ENCODE data around the gene PPIA. TPM values are rescaled to one million over a fixed set of nuclear protein-coding genes. Genes with fewer than 3 reads are reported as not detected.
"Not testable (repeated sequence)": the region's sequence is repeated elsewhere in the genome, so short reads cannot be mapped to it uniquely, and the experiment has no call there.

Gene PPIA
- total and polyA plus RNA-seq, 8 donors: 218 to 3,648 (median 1,077) TPM

DNA sequence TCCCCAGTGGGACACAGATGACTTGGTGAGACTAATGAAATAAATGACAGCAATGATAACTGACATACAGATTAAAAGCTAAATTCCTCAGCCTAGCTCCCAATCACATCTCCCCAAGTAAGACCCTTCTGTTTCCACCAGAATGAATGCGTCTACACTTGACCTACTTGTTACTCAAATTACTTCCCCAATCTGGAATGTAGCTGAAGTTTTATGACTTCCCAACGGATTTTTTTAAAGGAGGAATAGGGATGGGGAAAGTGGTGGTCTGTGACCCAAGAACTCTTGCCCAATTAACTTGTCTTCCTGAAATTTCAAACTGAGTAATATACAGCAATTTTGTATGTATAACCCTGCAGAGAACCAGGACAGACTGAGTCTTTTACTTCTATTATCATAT, 42.3 kb downstream of the PPIA start:
- WGBS, 5 donors: 69 to 83% (median 77%) methylated on average over 2 of the region's 2 CpGs
- no peaks in the 10 kb centered on the region for H3K9me3 ChIP-seq
- intact Hi-C loops (cut with DNase I; ENCODE audit: low total_unique reads): no loop called here
- peaks cover 0 to 24% (median 14%) of the 10 kb centered on the region in 4 donors for H3K4me1 ChIP-seq
- TF ChIP-seq POLR2AphosphoS5 (IDR thresholded peaks at IDR 0.05) (no peak), EP300 (IDR thresholded peaks at IDR 0.05) (no peak), POLR2A (IDR thresholded peaks at IDR 0.05) (no peak), CTCF (IDR thresholded peaks at IDR 0.05) (no peak)
- no peak overlapping the region for H3K27ac ChIP-seq
- peaks cover 33 to 89% (median 77%) of the 10 kb centered on the region in 4 donors for H3K36me3 ChIP-seq
- DNase-seq: no peak
- H3K4me3 ChIP-seq: no peak overlapping the region
- H3K27me3 ChIP-seq: no peaks in the 10 kb centered on the region

DNA sequence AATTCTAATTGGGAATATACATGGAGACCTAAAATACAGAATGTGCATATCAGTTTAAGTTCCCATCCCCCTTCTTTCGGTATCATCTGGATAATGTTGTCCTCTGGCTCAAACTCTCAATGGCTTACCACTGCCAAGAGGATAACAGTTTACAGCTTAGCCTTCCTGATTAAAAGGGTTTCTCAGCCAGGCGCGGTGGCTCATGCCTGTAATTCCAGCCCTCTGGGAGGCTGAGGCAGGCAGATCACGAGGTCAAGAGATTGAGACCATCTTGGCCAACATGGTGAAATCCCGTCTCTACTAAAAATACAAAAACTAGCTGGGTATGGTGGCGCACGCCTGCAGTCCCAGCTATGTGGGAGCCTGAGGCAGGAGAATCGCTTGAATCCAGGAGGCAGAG, 46.2 kb downstream of the PPIA start:
- H3K27ac ChIP-seq; intact Hi-C loops (cut with DNase I; ENCODE audit: low total_unique reads); DNase-seq: not testable (repeated sequence)

GRCh38 chr7:44843440-44843839, 47.0 kb downstream of the PPIA start:
- H3K9me3 ChIP-seq; H3K27me3 ChIP-seq; H3K4me3 ChIP-seq; intact Hi-C loops (cut with DNase I; ENCODE audit: low total_unique reads); H3K27ac ChIP-seq; DNase-seq: not testable (repeated sequence)
- 93 to 97% (median 96%) methylated on average over 5 of the region's 5 CpGs for WGBS, 5 donors
- peaks cover 4 to 57% (median 34%) of the 10 kb centered on the region in 4 donors for H3K4me1 ChIP-seq
- peaks cover 22 to 43% (median 34%) of the 10 kb centered on the region in 4 donors for H3K36me3 ChIP-seq

More for the DNA sequence above, 46.2 kb downstream of the PPIA start:
- peaks cover 4 to 57% (median 34%) of the 10 kb centered on the region in 4 donors for H3K4me1 ChIP-seq
- not testable (repeated sequence) for H3K27me3 ChIP-seq, H3K4me3 ChIP-seq, H3K9me3 ChIP-seq
- 85 to 92% (median 89%) methylated on average over 8 of the region's 8 CpGs for WGBS, 5 donors
- H3K36me3 ChIP-seq: peaks cover 22 to 51% (median 42%) of the 10 kb centered on the region in 4 donors

DNA sequence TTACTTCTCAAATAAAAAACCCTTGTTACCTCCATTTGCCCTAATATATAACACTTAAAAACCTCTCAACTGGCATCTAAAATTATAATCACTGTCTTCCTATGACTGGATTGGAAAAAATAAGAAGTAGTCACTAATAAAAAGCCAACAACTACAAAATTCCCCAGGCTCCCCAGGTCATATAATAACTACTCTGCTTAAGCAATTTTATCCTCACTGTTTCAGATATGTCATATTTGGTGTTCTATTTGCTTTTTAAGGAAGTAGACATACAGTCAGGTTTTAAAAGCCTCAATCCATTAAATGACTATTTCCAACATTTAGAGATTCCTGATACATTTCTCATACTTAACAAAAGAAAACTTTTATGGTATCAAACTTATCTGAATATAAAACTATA, 49.0 kb downstream of the PPIA start:
- TF ChIP-seq EP300 (IDR thresholded peaks at IDR 0.05) (no peak), POLR2AphosphoS5 (IDR thresholded peaks at IDR 0.05) (no peak)
- intact Hi-C loops (cut with DNase I; ENCODE audit: low total_unique reads): no loop called here
- Histone ChIP-seq H3K27me3 (no peaks in the 10 kb centered on the region), H3K9me3 (no peaks in the 10 kb centered on the region), H3K36me3 (peaks cover 5 to 23% (median 14%) of the 10 kb centered on the region in 4 donors), H3K4me1 (peaks cover 13 to 65% (median 39%) of the 10 kb centered on the region in 4 donors), H3K4me3 (peak overlapping the region in 1 of 4 donors; percentile 60), H3K27ac (no peak overlapping the region)
- no peak for DNase-seq

- 21 to 45% (median 34%) methylated on average over 11 of the region's 11 CpGs for WGBS, 5 donors
- peaks cover 13 to 64% (median 39%) of the 10 kb centered on the region in 4 donors for H3K4me1 ChIP-seq
- intact Hi-C loops (cut with DNase I; ENCODE audit: low total_unique reads): not testable (repeated sequence)
Measured at GRCh38 chr7:44846390-44846789, 49.9 kb downstream of the PPIA start.

GRCh38 chr7:44846816-44847508, 50.5 kb downstream of the PPIA start:
- H3K4me1 ChIP-seq: peaks cover 13 to 58% (median 36%) of the 10 kb centered on the region in 4 donors
- no peaks in the 10 kb centered on the region for H3K27me3 ChIP-seq
- H3K36me3 ChIP-seq: peaks cover 0 to 8% (median 4%) of the 10 kb centered on the region in 4 donors
- intact Hi-C loops (cut with DNase I; ENCODE audit: low total_unique reads): no loop called here
- H3K27ac ChIP-seq: peak overlapping the region; percentile 93 to 99 (median 95)
- peak overlapping the region; percentile 54 to 84 (median 67) for H3K4me3 ChIP-seq
- TF ChIP-seq POLR2A (IDR thresholded peaks at IDR 0.05): no peak
- H3K9me3 ChIP-seq: no peaks in the 10 kb centered on the region
- WGBS, 5 donors: 0 to 1% (median 0%) methylated on average over 12 of the region's 12 CpGs
- peak in 1 of 2 donors; percentile 14 for DNase-seq

More at GRCh38 chr7:44846390-44846789, 49.9 kb downstream of the PPIA start:
- not testable (repeated sequence) for DNase-seq, H3K27me3 ChIP-seq, H3K9me3 ChIP-seq
- H3K36me3 ChIP-seq: peaks cover 0 to 14% (median 6%) of the 10 kb centered on the region in 4 donors
- H3K27ac ChIP-seq: peak overlapping the region in 4 of 5 donors; percentile 93 to 99 (median 95)
- peak overlapping the region; percentile 54 to 84 (median 67) for H3K4me3 ChIP-seq

- 0% methylated on average over 7 to 36 of the region's 36 CpGs for WGBS, 5 donors
- TF ChIP-seq EP300 (IDR thresholded peaks at IDR 0.05): no peak
- peak in 5 of 7 experiments; percentile 67 to 89 (median 79) for TF ChIP-seq CTCF (IDR thresholded peaks at IDR 0.05)
- no peak for TF ChIP-seq POLR2A (IDR thresholded peaks at IDR 0.05)
- no peak for TF ChIP-seq POLR2AphosphoS5 (IDR thresholded peaks at IDR 0.05)
- H3K4me3 ChIP-seq: peak overlapping the region; percentile 54 to 84 (median 67)
- no peaks in the 10 kb centered on the region for H3K27me3 ChIP-seq
- intact Hi-C loops (cut with DNase I; ENCODE audit: low total_unique reads): no loop called here
- peaks cover 0 to 3% (median 1%) of the 10 kb centered on the region in 4 donors for H3K36me3 ChIP-seq
- H3K27ac ChIP-seq: peak overlapping the region; percentile 93 to 99 (median 95)
- H3K4me1 ChIP-seq: peaks cover 11 to 52% (median 33%) of the 10 kb centered on the region in 4 donors
- DNase-seq: peak; percentile 87 to 97
- H3K9me3 ChIP-seq: no peaks in the 10 kb centered on the region
Measured at GRCh38 chr7:44847509-44847919, 51.0 kb downstream of the PPIA start.
